ENCODE results near the gene ATRN. TPM values are rescaled to one million over a fixed set of nuclear protein-coding genes. Genes with fewer than 3 reads are reported as not detected.
A peak's percentile ranks its signal among the peaks of the same experiment; 100 is the strongest.

Gene ATRN
- total RNA-seq, 1 donor from 2014 or later: 33.5 TPM

DNA sequence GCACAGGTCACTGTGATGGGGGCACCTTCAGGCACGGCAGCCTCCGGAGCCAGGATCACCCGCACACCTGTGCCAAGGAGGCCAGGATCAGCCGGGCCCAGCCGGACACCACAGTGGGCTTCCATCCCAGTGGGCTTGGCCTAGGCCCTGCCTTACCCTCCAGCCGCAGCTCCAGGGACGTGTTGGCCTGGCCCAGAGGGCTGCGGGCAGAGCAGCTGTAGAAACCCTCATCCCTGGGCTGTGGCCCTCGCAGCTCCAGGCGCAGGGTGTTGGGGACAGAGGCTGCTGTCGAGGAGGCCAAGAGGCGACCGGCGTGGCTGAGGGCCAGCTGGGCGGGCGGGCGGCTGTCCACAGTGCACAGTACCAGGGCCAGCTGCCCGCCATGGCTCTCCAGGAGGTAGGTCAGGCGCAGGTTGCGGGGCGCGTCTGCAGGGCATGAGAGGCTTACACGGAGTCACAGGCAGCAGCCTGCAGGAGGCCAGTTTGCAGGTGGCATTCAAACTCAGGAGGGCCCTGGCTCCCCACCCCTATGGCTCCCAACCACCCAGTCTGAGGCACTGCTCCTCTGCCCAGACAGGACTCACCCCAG, 222.0 kb downstream of the ATRN start:
- peak; percentile 63 for DNase-seq (ENCODE audit: low read depth)

- DNase-seq (ENCODE audit: low read depth): no peak
Measured at GRCh38 chr20:3693376-3693775, 222.6 kb downstream of the ATRN start.

- DNase-seq (ENCODE audit: low read depth): no peak
Measured at GRCh38 chr20:3694864-3695263, 224.0 kb downstream of the ATRN start.

DNA sequence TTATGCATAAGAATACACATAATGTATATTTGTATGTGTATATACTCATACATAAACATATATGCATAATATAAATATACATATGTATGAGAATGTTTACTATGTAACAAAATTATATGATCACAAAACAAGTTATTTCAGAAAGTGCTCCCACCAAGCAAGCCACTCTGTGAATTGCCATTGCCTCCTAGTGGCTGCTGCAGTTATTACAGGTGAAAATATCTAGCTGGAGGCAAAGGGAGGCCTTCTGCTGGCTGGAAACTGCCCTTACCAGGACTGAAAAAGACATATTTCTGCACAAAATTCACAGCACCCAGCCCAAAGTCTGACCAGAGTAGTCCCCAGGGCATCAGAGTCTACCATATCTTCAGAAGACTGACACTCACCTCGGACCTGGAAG, 225.4 kb downstream of the ATRN start:
- no peak for DNase-seq (ENCODE audit: low read depth)

DNA sequence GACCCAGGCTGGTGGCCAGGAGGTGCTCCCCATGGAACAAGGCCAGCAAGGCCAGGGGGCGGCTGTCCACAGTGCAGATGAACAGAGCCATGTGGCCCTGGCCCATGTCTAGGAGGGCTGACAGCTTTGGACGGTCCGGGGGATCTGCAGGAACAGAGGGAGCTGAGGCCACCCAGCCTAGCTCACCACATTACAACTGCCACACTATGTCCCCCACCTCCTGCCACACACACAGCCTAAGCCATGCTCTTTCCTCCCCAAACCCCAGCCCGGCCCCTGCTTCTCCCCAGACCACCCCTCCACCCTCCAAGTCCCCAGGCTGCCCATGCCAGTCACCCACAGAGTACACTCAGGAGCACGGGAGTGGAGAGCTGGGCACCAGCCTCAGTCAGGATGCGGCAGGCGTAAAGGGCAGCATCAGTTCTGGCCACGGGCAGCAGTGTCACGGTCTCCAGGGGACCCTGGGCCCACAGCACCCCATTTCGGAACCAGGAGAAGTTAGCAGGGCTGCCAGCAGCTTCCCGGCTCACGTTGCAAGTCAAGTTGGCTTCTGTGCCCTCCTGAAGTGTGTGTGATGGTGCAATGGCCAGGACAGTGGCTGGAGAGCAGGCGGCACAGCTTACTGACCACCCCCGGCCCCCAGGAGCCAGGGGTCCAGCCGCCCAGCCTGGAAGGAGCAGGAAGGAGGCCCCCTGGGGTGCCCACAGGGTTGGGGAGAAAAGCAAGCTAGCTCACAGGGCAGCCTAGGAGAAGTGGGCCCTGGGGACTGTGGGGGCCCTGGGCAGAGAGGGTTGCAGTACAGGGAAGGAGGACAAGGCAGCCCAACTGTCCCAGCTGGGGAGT, 226.1 kb downstream of the ATRN start:
- DNase-seq (ENCODE audit: low read depth): no peak

DNA sequence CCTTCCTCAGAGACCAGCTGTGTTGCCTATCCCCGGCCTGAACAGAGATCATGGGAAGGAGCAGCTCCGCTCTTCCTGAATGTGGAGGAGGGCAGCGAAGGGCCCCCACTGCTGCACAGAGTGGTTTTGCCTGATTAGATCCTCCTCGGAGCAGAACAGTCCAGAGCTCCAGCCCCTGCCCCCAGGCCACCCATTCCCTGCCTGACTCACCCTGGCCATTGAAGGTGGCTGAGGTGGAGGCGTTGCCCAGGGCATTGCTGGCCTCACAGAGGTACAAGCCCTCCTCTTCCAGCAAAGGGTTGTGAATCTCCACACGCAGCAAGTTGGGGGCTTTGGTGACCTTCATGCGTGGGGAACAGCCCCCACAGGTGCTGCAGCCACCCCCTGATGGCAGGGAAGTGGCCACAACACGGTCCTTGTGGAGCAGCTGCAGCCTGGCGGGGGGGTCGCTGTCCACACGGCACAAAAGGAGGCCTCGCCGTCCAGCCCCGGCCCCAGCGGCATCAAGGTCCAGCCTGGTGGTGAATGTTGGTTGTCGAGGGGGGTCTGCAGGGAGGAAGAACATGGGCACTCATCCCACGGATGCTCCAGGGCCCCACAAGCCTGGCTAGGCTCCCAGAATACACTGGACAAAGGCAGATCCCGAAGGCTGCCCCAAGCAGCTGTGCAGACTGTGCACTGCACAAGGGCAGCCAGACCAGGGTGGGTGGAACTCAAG, 226.9 kb downstream of the ATRN start:
- peak; percentile 46 for DNase-seq (ENCODE audit: low read depth)

GRCh38 chr20:3698591-3699001, 227.8 kb downstream of the ATRN start:
- DNase-seq (ENCODE audit: low read depth): peak; percentile 48

DNA sequence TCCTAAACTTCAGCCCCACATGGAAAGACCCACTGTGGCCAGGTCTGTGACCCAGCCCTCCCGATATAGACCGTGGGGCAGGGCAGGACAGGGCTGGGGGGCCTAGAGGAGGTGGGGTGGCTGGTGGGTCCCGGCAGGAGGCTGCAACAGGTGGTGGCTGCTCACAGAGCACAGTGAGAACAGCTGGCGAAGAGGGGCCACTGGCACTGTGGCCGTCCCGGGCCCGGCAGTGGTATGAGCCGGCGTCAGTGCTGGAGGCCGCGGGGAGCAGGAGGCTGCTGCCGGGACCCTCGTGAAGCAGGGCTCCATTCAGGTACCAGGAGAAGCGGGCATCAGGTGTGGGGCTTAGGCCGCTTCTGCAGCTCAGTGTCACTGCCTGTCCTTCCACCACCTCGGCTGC, 228.2 kb downstream of the ATRN start:
- peak; percentile 24 for DNase-seq (ENCODE audit: low read depth)

Other genes with a start within 250 kb of the ATRN start
- gene SLC4A11, start 231.8 kb upstream of the ATRN start, total RNA-seq: 10.3 and 12.2 TPM in 2 replicates
- gene DNAAF9, start 63.3 kb upstream of the ATRN start, total RNA-seq: 9.4 and 10.6 TPM in 2 replicates
- not detected in 2 replicates for gene GFRA4, start 192.4 kb downstream of the ATRN start, total RNA-seq
- 0.62 and 0.72 TPM in 2 replicates for gene ADAM33, start 211.0 kb downstream of the ATRN start, total RNA-seq
- gene SIGLEC1, start 241.6 kb downstream of the ATRN start, total RNA-seq: 0.53 and 1.3 TPM in 2 replicates